Stimulated activated CD4-positive, alpha-beta T cell treated with anti-CD3 and anti-CD28 coated beads, Interleukin-12 subunit alpha, Interleukin-12 subunit beta, amount 100 ng/mL, for 24 hours (primary cell): ENCODE measurements around the gene RAP1GAP.

Experiments
- DNase-seq, 2 experiments: peaks; one replicate each; pipeline ENCODE4 v3.0.0-alpha.2; 2020; ENCODE audit warnings: low read depth in 2 of 2

RAP1GAP gene

GRCh38 chr1:21625390-21626190, 43.6 kb downstream of the RAP1GAP start:
- no peak for DNase-seq

DNA sequence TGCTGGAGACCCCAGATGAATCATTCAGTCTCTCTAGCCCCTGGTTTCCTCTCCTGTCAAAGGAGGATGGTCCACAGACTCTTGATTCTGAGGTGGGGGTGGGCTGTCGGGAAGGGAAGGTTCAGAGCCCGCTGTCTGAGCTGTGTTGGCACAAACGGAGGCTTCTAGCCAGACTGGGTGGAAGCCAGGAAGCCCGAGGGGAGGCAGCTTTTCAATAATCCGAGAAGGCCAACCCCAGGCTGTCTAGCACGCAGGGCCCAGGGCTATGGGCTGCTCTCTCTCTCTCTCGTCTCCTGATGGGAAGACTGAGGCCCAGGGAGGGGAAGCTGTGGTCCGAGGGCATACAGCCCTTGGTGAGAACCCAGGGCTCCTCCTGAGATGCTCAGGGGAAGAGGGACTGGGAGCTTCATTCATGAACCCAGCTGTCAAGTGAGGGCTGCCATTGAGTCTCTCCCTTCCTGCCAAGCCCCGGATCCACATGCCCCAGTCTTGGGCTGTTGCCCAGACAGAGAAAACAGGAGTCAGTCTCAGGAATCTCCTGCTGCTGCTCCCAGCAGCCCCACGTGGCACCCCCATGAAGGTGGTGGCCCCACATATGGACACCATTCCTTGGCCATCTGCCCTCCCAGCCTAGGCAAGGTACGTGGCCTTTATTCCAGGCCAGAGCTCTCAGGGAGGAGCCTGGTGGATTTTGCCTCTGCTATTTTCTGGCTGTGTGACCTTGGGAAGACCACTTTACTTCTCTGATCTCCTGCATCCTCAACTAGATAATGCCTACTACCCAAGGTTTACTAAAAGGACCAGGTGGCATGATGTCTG, 44.4 kb downstream of the RAP1GAP start:
- no peak for DNase-seq

- DNase-seq: no peak
These were observed 45.7 kb downstream of the RAP1GAP start for GRCh38 chr1:21623410-21623961.

- peak; percentile 22 to 43 for DNase-seq
These were observed 46.5 kb downstream of the RAP1GAP start for GRCh38 chr1:21622466-21623315.

DNA sequence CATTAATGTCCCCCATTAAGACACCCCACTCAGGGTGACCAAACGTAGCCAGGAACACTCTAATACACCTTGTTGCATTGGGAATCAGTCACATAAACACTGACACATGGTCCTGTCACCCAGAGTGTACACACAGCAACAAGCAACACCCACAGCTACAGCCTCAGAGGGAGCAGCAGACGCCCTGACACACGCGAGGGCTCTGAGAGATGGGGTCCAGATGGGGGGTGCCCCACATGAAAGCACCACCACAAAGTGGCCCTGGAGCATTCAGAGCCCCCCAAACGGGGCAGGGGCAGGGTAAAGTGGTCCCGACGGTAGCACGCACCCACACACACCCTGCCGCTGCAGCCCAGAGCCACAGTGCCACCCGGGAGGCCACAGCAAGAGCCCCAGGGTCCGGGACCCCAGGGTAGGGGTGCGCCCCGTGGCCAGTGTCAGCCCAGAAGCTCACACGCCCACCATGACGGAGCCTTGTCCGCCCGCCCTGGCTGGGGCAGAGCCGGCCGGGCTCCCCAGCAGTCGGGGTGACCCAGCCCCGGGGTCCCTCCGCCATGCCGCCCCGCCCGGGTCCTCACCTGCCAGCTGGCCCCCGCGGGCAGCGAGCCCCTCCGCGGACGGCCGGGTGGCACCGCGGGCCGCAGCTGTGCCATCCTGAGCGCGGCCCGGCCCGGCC, 47.3 kb downstream of the RAP1GAP start:
- DNase-seq: no peak

- no peak for DNase-seq
These were observed 48.1 kb downstream of the RAP1GAP start for GRCh38 chr1:21621051-21621450.

- DNase-seq: no peak
These were observed 48.7 kb downstream of the RAP1GAP start for GRCh38 chr1:21620496-21620895.

DNA sequence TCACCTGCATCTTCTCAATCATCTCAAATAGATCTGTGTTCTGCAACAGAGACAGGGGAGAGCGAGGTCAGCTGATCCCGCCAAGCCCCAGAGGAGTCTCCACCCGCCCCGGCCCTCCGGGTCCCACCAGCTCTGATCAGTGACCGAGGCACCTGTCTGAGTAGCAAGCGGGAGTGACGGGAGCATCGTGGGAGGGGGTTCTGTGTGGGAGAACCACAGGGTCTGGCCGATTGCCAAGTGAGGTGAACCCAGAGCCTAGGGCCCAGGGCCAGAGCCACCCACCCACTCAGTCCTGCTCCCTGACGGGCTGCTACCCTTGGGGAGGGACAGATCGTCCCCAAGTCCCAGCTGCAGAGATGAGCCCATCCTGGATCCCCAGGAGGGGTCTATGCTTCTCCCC, 49.1 kb downstream of the RAP1GAP start:
- DNase-seq: no peak

- no peak for DNase-seq
These were observed 49.7 kb downstream of the RAP1GAP start for GRCh38 chr1:21619375-21619947.

GRCh38 chr1:21618561-21619374, 50.4 kb downstream of the RAP1GAP start:
- no peak for DNase-seq

- no peak for DNase-seq
These were observed 51.1 kb downstream of the RAP1GAP start for GRCh38 chr1:21618059-21618458.

- DNase-seq: no peak
These were observed 51.9 kb downstream of the RAP1GAP start for GRCh38 chr1:21617126-21617738.

- no peak for DNase-seq
These were observed 52.8 kb downstream of the RAP1GAP start for GRCh38 chr1:21616372-21616771.

DNA sequence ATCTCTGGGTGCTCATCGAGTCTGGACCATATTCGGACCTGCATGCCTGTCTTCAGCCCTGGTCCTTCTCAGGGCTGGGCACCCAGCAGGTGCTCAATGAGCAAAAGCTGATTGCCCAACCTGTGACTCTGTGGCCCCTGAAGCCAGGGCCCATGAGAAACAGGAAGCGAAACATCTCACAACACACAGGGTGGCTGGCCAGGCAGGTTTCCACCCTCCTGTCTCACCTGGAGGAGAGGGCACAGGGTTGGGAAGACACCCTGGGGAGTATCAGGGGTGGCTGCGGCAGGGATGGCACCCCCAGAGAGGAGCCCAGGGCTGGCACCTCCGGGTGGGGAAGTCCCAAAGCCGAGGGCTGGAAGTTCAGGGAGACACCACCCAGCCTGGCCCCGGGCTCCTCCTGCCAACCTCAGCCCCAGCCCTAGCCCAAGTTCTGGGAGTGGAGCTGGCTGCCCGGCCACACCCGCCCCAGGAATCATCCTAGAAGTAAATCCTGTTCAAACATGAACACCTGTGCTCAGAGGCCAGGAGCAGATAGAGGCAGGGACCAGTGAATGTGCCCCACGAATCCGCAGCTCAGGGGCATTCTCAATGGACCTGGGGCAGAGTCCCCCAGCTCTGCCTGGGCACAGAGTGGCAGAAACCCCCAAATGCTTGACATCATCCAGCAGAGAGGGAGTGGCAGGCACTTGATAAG, 54.6 kb downstream of the RAP1GAP start:
- no peak for DNase-seq

DNA sequence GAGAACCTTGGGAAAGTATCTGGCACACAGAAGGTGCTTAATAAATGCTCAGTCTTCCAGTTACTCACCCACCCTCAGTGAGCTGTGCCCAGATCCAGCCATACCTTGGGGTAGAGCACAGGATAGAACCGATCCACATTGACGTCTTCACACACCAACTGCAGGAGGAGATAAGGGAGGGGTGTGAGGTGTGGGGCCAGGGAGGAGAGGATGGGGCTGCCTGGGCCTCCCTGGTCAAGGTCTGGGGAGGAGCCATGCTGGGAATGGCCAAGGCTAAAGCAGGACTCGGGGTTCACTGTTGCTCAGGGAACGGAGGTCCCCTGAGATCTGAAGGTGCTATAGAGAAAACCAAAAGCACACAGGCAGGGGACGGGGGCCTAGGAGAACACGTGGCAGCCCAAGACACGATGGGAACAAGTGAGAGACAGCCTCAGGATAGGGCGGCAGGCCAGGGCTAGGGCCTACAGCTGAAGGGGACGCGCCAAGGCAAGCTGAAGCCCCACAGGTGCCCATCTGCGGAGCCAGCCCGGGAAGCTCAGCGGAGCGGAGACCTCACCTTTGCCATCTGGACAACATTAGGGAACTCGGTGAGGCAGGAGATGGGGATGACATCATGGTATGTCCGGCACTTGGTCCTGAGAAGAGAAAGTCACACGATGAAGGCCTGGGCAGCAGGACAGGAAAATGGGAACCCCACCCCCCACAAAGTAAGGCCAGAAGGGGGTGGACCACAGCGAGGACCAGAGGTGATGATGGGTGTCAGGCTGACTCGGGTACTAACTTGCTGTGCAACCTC, 55.9 kb downstream of the RAP1GAP start:
- DNase-seq: no peak

- DNase-seq: no peak
These were observed 57.1 kb downstream of the RAP1GAP start for GRCh38 chr1:21612057-21612456.

DNA sequence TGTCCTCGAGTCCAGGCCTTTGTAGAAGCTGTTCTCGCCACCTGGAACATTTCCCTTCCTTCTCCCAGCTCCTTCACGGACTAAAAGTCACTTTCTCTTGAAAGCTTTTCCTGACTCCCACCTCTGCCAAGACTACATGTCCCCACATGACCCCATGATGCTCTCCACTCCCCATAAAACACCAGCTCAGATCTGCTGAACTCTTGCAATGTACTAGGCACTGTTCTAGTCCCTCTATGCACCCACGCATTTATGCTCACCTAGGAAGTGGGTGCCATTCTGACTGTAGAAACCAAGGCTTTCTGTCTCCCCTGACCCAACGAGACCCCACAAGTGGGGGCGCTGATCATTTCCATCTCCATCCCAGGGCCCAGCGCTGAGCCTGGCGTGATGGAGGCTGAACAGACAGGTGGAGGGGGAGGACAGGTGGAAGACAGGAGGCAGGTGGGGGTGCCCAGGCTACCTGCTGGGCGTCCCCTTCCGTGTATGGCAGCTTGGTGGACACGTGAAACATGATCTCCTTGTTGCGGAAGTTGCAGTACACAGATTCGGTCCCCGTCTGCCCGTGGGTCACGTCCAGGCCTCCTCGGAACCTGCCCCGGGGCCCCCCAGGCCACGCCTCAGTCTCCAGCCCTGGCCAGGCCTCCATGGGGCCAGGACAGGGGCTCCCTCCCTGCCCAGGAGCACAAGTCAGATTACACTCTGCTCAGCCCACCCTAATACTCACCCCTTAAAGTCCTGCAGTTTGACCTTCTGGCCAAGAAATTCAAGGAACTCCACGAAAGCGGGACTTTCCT, 58.0 kb downstream of the RAP1GAP start:
- DNase-seq: no peak
